OCI-LY1 (cell line): ENCODE results near the gene KDM3B.

Experiments
- CTCF ChIP-seq: fragments of 200-600 bp; sonication (generic), shearing (Covaris generic); IDR thresholded peaks from 2 replicates; pipeline ENCODE4 v1.5.1; 2017; ENCODE audit warnings: mild to moderate bottlenecking, antibody characterized with exemption, low read length, moderate library complexity, mixed read lengths
- EZH2 ChIP-seq: fragments of 200-600 bp; sonication (generic), shearing (Covaris generic); IDR thresholded peaks from 2 replicates; pipeline ENCODE4 v1.8.0; 2017; ENCODE audit warnings: borderline replicate concordance, mixed run types, mild to moderate bottlenecking, antibody characterized with exemption, low read length, moderate library complexity, mixed read lengths

DNA sequence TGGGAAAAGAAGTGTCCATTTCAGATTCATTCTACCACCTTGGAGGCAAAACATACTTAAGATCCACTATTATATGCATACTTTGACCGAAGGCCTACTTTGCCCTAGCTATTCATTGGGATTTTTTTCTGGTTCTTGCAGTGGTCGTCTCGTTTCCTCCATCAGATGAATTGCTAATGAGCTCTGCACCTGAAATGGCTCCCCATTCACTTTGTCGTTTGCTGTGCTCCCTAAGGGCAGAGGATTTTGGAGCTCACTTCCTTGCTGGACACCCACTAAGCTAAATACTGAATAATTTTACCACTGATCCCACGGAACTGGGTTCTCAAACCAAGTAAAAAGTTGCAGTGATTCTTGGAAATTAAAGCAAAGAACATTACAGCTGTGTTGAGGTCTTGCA, 1.9 kb downstream of the KDM3B start:
- no peak for TF ChIP-seq EZH2
- TF ChIP-seq CTCF, result no peak
